MCF 10A (cell line): ENCODE measurements around the gene ANGPT4. TPM values are rescaled to one million over a fixed set of nuclear protein-coding genes. Genes with fewer than 3 reads are reported as not detected.

Source experiments
- BruUV-seq: library from RNA; stranded (reverse); fragments of 400-500 nt; replicated peaks from 2 replicates; lab custom pipeline; 2021; lab: Mats Ljungman, UMichigan
- CTCF ChIA-PET: fragments of 300-600 bp; sonication (Branson Sonifier 250); formaldehyde crosslinking; extraction: SDS; loops from one replicate; lab custom pipeline; 2021; ENCODE audit warnings: antibody characterized with exemption, inconsistent platforms; lab: Yijun Ruan, JAX
- POLR2A ChIA-PET: fragments of 300-600, 350-650 bp; sonication (Branson Sonifier 250); formaldehyde crosslinking; extraction: SDS; loops from one replicate; lab custom pipeline; 2020; ENCODE audit warnings: antibody characterized with exemption, inconsistent platforms; lab: Yijun Ruan, JAX
- DNase-seq: peaks from one replicate; pipeline ENCODE4 v3.0.0-alpha.2; 2018; ENCODE audit not compliant: unreplicated experiment
- H3K27ac Mint-ChIP-seq: one replicate; pipeline ENCODE4 v1.8.0; 2022; ENCODE audit warnings: mild to moderate bottlenecking, low read depth, mixed read lengths; ENCODE audit not compliant: unreplicated experiment
- H3K27me3 Mint-ChIP-seq: one replicate; pipeline ENCODE4 v1.8.0; 2022; ENCODE audit warnings: mixed read lengths; ENCODE audit not compliant: insufficient read depth, unreplicated experiment
- H3K36me3 Mint-ChIP-seq: one replicate; pipeline ENCODE4 v1.8.0; 2022; ENCODE audit warnings: mild to moderate bottlenecking, moderate library complexity, mixed read lengths; ENCODE audit not compliant: insufficient read depth, unreplicated experiment
- H3K4me1 Mint-ChIP-seq: one replicate; pipeline ENCODE4 v1.8.0; 2022; ENCODE audit warnings: mixed read lengths; ENCODE audit not compliant: insufficient read depth, unreplicated experiment
- H3K4me3 Mint-ChIP-seq: one replicate; pipeline ENCODE4 v1.8.0; 2022; ENCODE audit warnings: mild to moderate bottlenecking, moderate library complexity, mixed read lengths; ENCODE audit not compliant: unreplicated experiment
- H3K9me3 Mint-ChIP-seq: one replicate; pipeline ENCODE4 v1.8.0; 2022; ENCODE audit warnings: mixed read lengths; ENCODE audit not compliant: unreplicated experiment
- CTCF ChIP-seq: fragments of 200-600 bp; IDR thresholded peaks from one replicate; pipeline ENCODE4 v1.8.0; 2022; ENCODE audit warnings: antibody characterized with exemption, mild to moderate bottlenecking; ENCODE audit not compliant: unreplicated experiment
- intact Hi-C: fragments of 100-400 bp; cut with micrococcal nuclease; formaldehyde crosslinking; loops from 2 replicates; pipeline ENCODE4 v1.14.1; 2022
- total RNA-seq: library from RNA; stranded (reverse); gene quantifications from 2 replicates; pipeline ENCODE4 v1.2.3, GENCODE V29; 2022

Gene ANGPT4
- total RNA-seq, 1 experiment from 2014 or later, result not detected

GRCh38 chr20:839626-840025 lies 76.5 kb downstream of the ANGPT4 start:
- Mint-ChIP-seq H3K9me3 (no peaks in the 10 kb centered on the region), H3K4me3 (peak overlapping the region; percentile 72), H3K27me3 (no peaks in the 10 kb centered on the region), H3K36me3 (no peaks in the 10 kb centered on the region), H3K4me1 (peaks cover 24% of the 10 kb centered on the region), H3K27ac (no peak overlapping the region)
- BruUV-seq, result no TSS peak
- CTCF ChIA-PET, result interaction anchor here (1.3 to 3.5 kb wide), 2 partner anchors 21 to 117 kb away, joined by 3 to 16 read pairs; no protein-coding TSS in a partner anchor
- DNase-seq, result no peak
- no peak for TF ChIP-seq CTCF
- intact Hi-C loops, result no loop called here
- POLR2A ChIA-PET, result interaction anchor here (1.4 to 6.1 kb wide), 2 partner anchors 17 to 123 kb away, joined by 4 to 124 read pairs; no protein-coding TSS in a partner anchor

GRCh38 chr20:839015-839414 lies 77.1 kb downstream of the ANGPT4 start:
- Mint-ChIP-seq H3K36me3 (no peaks in the 10 kb centered on the region), H3K27me3 (no peaks in the 10 kb centered on the region), H3K4me3 (no peak overlapping the region), H3K9me3 (no peaks in the 10 kb centered on the region), H3K27ac (no peak overlapping the region), H3K4me1 (peaks cover 29% of the 10 kb centered on the region)
- TF ChIP-seq CTCF, result no peak
- POLR2A ChIA-PET, result interaction anchor here (1.0 to 2.6 kb wide), 2 partner anchors 17 to 20 kb away, joined by 3 to 21 read pairs; no protein-coding TSS in a partner anchor
- no peak for DNase-seq
- intact Hi-C loops, result no loop called here
- no TSS peak for BruUV-seq
- CTCF ChIA-PET, result interaction anchor here (1.0 to 3.5 kb wide), 4 partner anchors 19 to 485 kb away, joined by 3 to 16 read pairs (median 4); no protein-coding TSS in a partner anchor

- ChIA-PET CTCF (no interaction called here), POLR2A (interaction anchor here (6.4 kb wide), 1 partner anchor 21 kb away, joined by 92 read pairs; no protein-coding TSS in a partner anchor)
- intact Hi-C loops, result no loop called here
- BruUV-seq, result no TSS peak
- Mint-ChIP-seq H3K9me3 (no peaks in the 10 kb centered on the region), H3K27ac (no peak overlapping the region), H3K27me3 (no peaks in the 10 kb centered on the region), H3K36me3 (no peaks in the 10 kb centered on the region), H3K4me3 (no peak overlapping the region), H3K4me1 (peaks cover 23% of the 10 kb centered on the region)
- DNase-seq, result no peak
- TF ChIP-seq CTCF, result no peak
These were observed 79.9 kb downstream of the ANGPT4 start for GRCh38 chr20:836190-836589.

- CTCF ChIA-PET, result interaction anchor here (0.7 to 1.2 kb wide), 2 partner anchors 121 to 141 kb away, joined by 3 read pairs; no protein-coding TSS in a partner anchor
- Mint-ChIP-seq H3K27me3 (no peaks in the 10 kb centered on the region), H3K4me3 (peak overlapping the region; percentile 88), H3K4me1 (peaks cover 23% of the 10 kb centered on the region), H3K9me3 (no peaks in the 10 kb centered on the region), H3K27ac (peak overlapping the region; percentile 59), H3K36me3 (no peaks in the 10 kb centered on the region)
- no TSS peak for BruUV-seq
- no peak for TF ChIP-seq CTCF
- no peak for DNase-seq
- intact Hi-C loops, result no loop called here
- POLR2A ChIA-PET, result interaction anchor here (0.6 to 6.4 kb wide), 2 partner anchors 21 to 39 kb away, joined by 3 to 92 read pairs; no protein-coding TSS in a partner anchor
These were observed 80.5 kb downstream of the ANGPT4 start for GRCh38 chr20:835608-836045.
